HepG2 (cell line): Measurements from ENCODE around the gene CCDC121. TPM values are rescaled to one million over a fixed set of nuclear protein-coding genes. Genes with fewer than 3 reads are reported as not detected.

Source experiments
- DDIT3 ChIP-seq: sonication (generic); formaldehyde crosslinking; IDR thresholded peaks from 2 replicates; pipeline ENCODE4 v1.4.0; 2020; ENCODE audit warnings: mild to moderate bottlenecking, missing genetic modification reagents
- ESRRA ChIP-seq: sonication (generic); formaldehyde crosslinking; IDR thresholded peaks from 2 replicates; pipeline ENCODE4 v1.5.1; 2020; ENCODE audit warnings: mild to moderate bottlenecking, low read depth, missing genetic modification reagents
- GPN1 ChIP-seq: sonication (generic); formaldehyde crosslinking; IDR thresholded peaks from 2 replicates; pipeline ENCODE4 v1.5.1; 2020; ENCODE audit warnings: missing genetic modification reagents, borderline replicate concordance
- HNF1A ChIP-seq, 2 experiments: sonication (generic) in 1 of 2; formaldehyde crosslinking in 1 of 2; IDR thresholded peaks; 2 replicates each; pipeline versions ENCODE4 v1.4.0 to v1.6.1; 2016 to 2020; ENCODE audit warnings: borderline replicate concordance in 1 of 2, low read depth in 1 of 2, mild to moderate bottlenecking in 1 of 2, missing genetic modification reagents in 1 of 2
- KLF12 ChIP-seq: sonication (generic); formaldehyde crosslinking; IDR thresholded peaks from 2 replicates; pipeline ENCODE4 v1.4.0; 2020; ENCODE audit warnings: missing genetic modification reagents, borderline replicate concordance
- MEF2D ChIP-seq: sonication (generic); formaldehyde crosslinking; IDR thresholded peaks from 2 replicates; pipeline ENCODE4 v1.5.1; 2020; ENCODE audit warnings: mild to moderate bottlenecking, missing genetic modification reagents
- MEIS1 ChIP-seq: sonication (generic); formaldehyde crosslinking; IDR thresholded peaks from 2 replicates; pipeline ENCODE4 v1.9.0; 2021; ENCODE audit warnings: mild to moderate bottlenecking, missing genetic modification reagents, moderate library complexity, borderline replicate concordance
- MNT ChIP-seq: fragments of 450-650 bp; IDR thresholded peaks from 2 replicates; pipeline ENCODE4 v1.6.1; 2016
- NPAS2 ChIP-seq: sonication (generic); formaldehyde crosslinking; IDR thresholded peaks from 2 replicates; pipeline ENCODE4 v1.8.0; 2022; ENCODE audit warnings: mild to moderate bottlenecking, missing genetic modification reagents, borderline replicate concordance
- POLR2AphosphoS5 ChIP-seq: IDR thresholded peaks from 2 replicates; pipeline ENCODE4 v1.6.1; 2012; ENCODE audit warnings: low read depth, low read length
- TCF7 ChIP-seq: sonication (generic); IDR thresholded peaks from 2 replicates; pipeline ENCODE4 v1.6.1; 2016; ENCODE audit warnings: antibody characterized with exemption, low read depth
- ZIK1 ChIP-seq: sonication (generic); formaldehyde crosslinking; IDR thresholded peaks from 2 replicates; pipeline ENCODE4 v1.5.0; 2020; ENCODE audit warnings: mild to moderate bottlenecking, low read depth, missing genetic modification reagents, borderline replicate concordance
- ZNF446 ChIP-seq: sonication (generic); formaldehyde crosslinking; IDR thresholded peaks from 2 replicates; pipeline ENCODE4 v1.5.0; 2020; ENCODE audit warnings: mild to moderate bottlenecking, missing genetic modification reagents
- ZNF644 ChIP-seq: IDR thresholded peaks from 2 replicates; pipeline ENCODE4 v1.6.1; 2016; ENCODE audit warnings: low read depth
- ZNF709 ChIP-seq: sonication (generic); formaldehyde crosslinking; IDR thresholded peaks from 2 replicates; pipeline ENCODE4 v1.5.0; 2020; ENCODE audit warnings: mild to moderate bottlenecking, missing genetic modification reagents
- polyA plus RNA-seq, 8 experiments: library from polyadenylated mRNA; depleted of rRNA in 3 of 8; stranded (reverse) in 7 of 8; unstranded in 1 of 8; fragments of >200 nt; fragmentation: Illumina TruSeq in 4 of 8; extraction: Trizol in 4 of 8; gene quantifications; 2 replicates each; pipeline versions ENCODE4 v1.2.1 to v1.2.3, GENCODE V29; 2011 to 2016; ENCODE audit warnings: low read depth in 4 of 8, missing spikeins in 1 of 8, mixed read lengths in 1 of 8; ENCODE audit not compliant: insufficient read depth in 1 of 8
- total RNA-seq, 5 experiments: library from RNA; depleted of rRNA; stranded (reverse); fragments of >200 nt; fragmentation: Illumina TruSeq; extraction: Trizol; gene quantifications; 2 replicates each; pipeline ENCODE4 v1.2.3, GENCODE V29; 2016; ENCODE audit warnings: low read depth in 1 of 5
- TF ChIP-seq, protein P1 (sequence below), 2 experiments: IDR thresholded peaks; 2 replicates each; pipeline ENCODE4 v1.6.1; 2011 to 2012; ENCODE audit warnings: low read length in 2 of 2, borderline replicate concordance in 1 of 2, low read depth in 1 of 2, mild to moderate bottlenecking in 1 of 2, moderate library complexity in 1 of 2
- TF ChIP-seq, protein P2 (sequence below): sonication (generic); formaldehyde crosslinking; IDR thresholded peaks from 2 replicates; pipeline ENCODE4 v1.8.1; 2023; ENCODE audit warnings: mild to moderate bottlenecking, missing genetic modification reagents, borderline replicate concordance

The CCDC121 gene
- total and polyA plus RNA-seq, 2 of the 13 experiments (the other 11 are each of a cell fraction or from before 2014, with no cell fraction given) = 1.9 to 3.0 TPM

DNA sequence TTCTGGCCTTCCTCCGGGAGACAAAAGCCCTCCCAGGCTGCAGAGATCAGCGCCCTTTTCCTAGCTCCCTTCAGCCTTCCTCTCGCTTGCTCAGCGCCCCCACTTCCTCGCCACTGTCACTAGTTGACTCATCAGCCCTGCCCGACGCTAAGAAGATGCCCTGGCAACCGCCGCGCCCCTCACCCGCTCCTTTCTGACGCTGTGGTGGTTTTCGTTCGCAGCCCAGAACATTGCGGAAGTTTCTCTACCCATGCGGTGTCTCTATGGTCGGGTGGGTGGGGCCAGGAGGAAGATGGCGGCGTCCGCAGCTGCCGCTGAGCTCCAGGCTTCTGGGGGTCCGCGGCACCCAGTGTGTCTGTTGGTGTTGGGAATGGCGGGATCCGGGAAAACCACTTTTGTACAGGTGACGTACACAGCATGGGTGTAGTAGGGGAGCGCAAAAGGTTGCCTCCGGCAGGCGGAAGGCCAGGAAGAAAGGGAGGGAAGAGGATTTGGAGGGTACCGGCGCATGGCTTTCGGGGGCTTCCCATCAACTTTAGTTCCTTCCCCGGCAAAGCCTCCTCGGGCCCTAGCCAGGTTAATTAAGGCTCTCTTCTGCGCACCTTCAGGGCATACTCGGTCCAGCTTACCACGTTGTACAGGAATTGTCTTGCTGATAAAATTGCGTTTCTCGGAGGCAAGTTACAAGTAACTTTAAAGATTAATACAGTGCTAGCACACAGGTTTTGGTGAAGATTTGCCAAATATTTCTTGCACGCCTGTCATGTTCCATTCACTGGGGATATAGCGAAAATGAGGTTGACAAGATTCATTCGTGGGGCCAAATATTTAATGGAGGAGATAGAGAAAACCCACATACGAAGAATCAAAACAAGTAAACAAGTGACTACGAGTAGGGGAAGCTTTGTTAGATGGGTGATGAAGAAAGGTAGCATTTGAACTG, at the start of gene CCDC121, which contains the start of gene GPN1 (continued):
- TF ChIP-seq MEF2D (CRISPR knock-in tag) = peak; percentile 81; the same call in 1 of the 2 replicates
- TF ChIP-seq KLF12 (CRISPR knock-in tag) = peak; percentile 77; the same call in 1 of the 2 replicates
- TF ChIP-seq, protein P1, sequence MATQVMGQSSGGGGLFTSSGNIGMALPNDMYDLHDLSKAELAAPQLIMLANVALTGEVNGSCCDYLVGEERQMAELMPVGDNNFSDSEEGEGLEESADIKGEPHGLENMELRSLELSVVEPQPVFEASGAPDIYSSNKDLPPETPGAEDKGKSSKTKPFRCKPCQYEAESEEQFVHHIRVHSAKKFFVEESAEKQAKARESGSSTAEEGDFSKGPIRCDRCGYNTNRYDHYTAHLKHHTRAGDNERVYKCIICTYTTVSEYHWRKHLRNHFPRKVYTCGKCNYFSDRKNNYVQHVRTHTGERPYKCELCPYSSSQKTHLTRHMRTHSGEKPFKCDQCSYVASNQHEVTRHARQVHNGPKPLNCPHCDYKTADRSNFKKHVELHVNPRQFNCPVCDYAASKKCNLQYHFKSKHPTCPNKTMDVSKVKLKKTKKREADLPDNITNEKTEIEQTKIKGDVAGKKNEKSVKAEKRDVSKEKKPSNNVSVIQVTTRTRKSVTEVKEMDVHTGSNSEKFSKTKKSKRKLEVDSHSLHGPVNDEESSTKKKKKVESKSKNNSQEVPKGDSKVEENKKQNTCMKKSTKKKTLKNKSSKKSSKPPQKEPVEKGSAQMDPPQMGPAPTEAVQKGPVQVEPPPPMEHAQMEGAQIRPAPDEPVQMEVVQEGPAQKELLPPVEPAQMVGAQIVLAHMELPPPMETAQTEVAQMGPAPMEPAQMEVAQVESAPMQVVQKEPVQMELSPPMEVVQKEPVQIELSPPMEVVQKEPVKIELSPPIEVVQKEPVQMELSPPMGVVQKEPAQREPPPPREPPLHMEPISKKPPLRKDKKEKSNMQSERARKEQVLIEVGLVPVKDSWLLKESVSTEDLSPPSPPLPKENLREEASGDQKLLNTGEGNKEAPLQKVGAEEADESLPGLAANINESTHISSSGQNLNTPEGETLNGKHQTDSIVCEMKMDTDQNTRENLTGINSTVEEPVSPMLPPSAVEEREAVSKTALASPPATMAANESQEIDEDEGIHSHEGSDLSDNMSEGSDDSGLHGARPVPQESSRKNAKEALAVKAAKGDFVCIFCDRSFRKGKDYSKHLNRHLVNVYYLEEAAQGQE (IDR thresholded peaks at IDR 0.05; ENCODE audit: borderline replicate concordance in 1 of 2, low read depth in 1 of 2, low read length in 2 of 2) = peak in 1 of 2 experiments; percentile 79; a peak in 1 of 4 replicates
- no peak; the same call in 1 of the 2 replicates for TF ChIP-seq HNF1A (IDR thresholded peaks at IDR 0.05; ENCODE audit: low read depth)
- peak; percentile 18; the same call in 1 of the 2 replicates for TF ChIP-seq HNF1A (CRISPR knock-in tag; IDR thresholded peaks at IDR 0.05; ENCODE audit: borderline replicate concordance)
- peak; percentile 83; the same call in 1 of the 2 replicates for TF ChIP-seq GPN1
- peak; percentile 98 for TF ChIP-seq POLR2AphosphoS5
- TF ChIP-seq DDIT3 = no peak
- TF ChIP-seq ZNF446 (CRISPR knock-in tag) = peak; percentile 78; the same call in 1 of the 2 replicates
- no peak for TF ChIP-seq MEIS1 (CRISPR knock-in tag)
- 0 out of 2 replicates have a peak, but pooled peaks have one; percentile 14 for TF ChIP-seq TCF7
- TF ChIP-seq MNT = peak; percentile 79
- TF ChIP-seq NPAS2 (CRISPR knock-in tag) = no peak
- TF ChIP-seq, protein P2, sequence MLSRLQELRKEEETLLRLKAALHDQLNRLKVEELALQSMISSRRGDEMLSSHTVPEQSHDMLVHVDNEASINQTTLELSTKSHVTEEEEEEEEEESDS (CRISPR knock-in tag) = peak; percentile 90; the same call in 1 of the 2 replicates
- peak; percentile 37; the same call in 1 of the 2 replicates for TF ChIP-seq ZIK1 (CRISPR knock-in tag)
- TF ChIP-seq ZNF644 (CRISPR knock-in tag) = no peak
- TF ChIP-seq ZNF709 = peak; percentile 54; the same call in 1 of the 2 replicates
- no peak; the same call in 1 of the 2 replicates for TF ChIP-seq ESRRA (CRISPR knock-in tag)
